GM12873 (cell line): ENCODE data around the gene NPFF.

Experiments
- TF ChIP-seq, protein P1 (sequence below): IDR thresholded peaks from 2 replicates; pipeline ENCODE4 v1.5.1; 2012; ENCODE audit warnings: low read depth, mild to moderate bottlenecking, moderate library complexity, low read length, control low read depth; ENCODE audit not compliant: insufficient read depth; ENCODE audit errors: missing control alignments

Gene NPFF

DNA sequence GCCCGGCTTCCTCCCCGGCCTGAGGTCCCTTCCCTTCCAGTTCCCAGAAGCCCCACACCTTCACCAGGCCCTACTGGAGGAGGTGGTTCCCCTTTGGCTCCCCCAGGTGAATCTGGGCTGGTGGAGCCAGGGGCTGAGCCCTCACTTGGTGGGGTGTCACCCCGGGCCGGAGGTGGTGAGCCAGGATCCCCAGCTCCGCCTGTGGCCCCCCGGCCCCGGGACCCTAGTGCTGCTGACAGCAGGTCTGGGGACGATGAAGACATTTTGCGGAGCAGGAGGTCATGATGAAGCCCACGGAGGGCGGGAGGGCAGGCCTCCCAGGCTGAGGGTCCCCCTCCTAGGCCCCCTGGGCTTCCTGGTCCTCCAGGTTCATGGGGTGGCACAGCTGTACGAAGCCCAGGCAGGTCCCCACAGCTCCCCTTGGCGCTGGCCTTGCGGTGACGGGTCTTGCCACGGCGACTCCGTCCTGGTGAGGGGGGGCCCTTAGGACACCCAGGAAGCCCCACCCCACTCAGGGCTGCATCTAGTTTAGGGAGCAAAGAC is 24.6 kb downstream of the NPFF start:
- TF ChIP-seq, protein P1, sequence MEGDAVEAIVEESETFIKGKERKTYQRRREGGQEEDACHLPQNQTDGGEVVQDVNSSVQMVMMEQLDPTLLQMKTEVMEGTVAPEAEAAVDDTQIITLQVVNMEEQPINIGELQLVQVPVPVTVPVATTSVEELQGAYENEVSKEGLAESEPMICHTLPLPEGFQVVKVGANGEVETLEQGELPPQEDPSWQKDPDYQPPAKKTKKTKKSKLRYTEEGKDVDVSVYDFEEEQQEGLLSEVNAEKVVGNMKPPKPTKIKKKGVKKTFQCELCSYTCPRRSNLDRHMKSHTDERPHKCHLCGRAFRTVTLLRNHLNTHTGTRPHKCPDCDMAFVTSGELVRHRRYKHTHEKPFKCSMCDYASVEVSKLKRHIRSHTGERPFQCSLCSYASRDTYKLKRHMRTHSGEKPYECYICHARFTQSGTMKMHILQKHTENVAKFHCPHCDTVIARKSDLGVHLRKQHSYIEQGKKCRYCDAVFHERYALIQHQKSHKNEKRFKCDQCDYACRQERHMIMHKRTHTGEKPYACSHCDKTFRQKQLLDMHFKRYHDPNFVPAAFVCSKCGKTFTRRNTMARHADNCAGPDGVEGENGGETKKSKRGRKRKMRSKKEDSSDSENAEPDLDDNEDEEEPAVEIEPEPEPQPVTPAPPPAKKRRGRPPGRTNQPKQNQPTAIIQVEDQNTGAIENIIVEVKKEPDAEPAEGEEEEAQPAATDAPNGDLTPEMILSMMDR: no peak

DNA sequence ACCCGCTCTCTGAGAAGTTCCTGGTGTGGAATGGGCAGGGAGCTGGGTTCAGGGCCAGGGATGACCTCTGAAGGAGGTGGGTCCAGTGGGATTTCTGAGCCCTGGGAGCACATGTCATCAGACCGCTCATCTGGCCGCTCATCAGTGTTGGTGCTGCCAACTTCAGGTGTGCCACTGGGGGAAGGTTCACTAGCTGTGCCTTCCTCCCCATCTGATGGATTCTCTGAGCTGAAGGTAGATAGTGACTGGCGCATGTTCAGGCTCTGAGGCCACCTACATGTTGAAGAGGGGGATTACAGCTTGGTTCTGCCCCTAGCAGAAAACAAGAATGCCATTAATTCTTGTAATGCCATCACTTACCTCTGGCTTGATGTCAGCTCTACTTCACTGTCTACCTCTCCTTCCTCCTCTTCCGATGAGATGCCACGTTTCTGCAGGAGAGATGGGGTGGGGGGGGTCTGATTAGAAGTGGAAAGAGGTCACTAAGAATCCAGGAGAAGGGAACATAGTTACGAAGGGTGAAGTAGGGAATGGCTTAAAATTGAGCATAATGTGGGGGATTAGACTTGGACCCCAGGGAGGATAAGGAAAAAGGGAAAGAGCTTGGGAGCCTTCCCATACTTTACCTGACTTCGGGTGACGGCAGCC is 25.2 kb downstream of the NPFF start:
- TF ChIP-seq, protein P1: peak; percentile 43

DNA sequence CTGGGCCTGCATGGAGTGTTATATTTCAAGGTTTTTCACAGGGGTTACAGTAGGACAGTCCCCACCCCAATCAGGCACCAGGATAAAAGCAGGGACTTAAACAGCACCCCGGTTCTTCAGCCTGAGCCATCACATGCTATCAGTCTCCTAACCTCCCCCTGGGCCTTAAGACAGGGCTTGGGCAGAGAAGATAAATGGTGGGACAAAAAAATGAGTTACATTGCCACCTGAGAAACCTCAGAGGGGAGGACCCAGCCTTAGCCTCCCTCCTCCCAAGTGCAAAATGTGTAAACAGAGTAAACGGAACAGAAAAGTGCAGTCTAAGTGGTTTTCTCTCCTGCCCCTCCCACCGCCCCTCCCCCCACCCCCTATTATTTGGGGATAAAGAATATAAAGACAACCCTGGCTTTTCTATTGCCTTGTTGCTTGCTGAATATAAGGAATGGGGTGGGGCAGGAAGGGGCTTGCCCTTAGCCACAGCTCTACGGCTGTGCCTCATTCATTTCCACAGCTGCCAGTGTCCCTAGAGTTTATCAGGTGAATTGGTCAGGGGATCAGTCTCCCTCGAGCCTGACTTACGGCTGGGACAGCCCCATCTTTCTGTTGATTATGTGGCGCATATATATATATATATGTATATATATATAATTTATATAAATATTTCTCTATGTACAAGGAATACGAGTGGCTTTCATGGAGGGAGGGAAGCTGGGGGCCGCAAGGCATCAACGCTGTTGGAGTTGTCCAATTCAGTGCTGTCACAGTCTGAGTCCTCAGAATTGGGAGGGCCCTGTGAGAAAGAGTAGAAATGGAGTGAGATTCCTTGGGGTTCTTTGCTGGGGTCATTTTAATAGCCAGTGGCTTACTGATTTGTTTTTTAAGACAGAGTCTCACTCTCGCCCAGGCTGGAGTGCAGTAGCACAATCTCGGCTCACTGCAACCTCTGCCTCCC is 26.5 kb downstream of the NPFF start:
- TF ChIP-seq, protein P1: no peak

DNA sequence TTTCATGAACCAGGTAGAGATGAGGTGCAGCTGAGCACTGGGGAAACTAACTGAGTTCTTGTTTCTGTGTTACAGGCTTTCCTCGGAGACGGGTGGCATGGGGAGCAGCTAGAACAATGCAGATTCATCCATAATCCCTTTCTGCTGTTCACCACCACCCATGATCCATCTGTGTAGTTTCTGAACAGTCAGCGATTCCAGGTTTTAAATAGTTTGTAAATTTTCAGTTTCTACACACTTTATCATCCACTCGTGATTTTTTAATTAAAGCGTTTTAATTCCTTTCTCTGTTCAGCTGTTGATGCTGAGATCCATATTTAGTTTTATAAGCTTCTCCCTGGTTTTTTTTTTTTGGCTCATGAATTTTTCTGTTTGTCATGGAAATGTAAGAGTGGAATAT is 28.0 kb downstream of the NPFF start:
- TF ChIP-seq, protein P1: no peak

DNA sequence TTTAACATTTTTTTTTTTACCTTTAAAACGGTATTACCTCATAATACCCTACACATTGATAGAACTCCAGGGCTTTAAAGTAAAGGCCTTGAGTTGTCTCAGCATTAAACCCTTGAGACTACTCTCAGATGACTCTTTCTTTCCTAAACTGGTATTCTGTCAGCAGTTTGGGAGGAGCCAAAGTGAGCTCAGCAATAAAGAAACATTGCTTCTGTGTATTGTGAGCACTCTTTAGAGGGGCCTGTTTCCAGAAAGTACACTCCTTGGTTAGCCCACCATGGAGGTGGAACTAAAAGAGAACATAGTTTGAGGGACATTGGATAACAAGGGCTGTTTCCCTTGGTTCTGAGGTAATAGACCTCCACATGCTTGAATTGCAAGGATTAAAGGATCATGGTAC is 28.4 kb downstream of the NPFF start:
- TF ChIP-seq, protein P1: no peak

DNA sequence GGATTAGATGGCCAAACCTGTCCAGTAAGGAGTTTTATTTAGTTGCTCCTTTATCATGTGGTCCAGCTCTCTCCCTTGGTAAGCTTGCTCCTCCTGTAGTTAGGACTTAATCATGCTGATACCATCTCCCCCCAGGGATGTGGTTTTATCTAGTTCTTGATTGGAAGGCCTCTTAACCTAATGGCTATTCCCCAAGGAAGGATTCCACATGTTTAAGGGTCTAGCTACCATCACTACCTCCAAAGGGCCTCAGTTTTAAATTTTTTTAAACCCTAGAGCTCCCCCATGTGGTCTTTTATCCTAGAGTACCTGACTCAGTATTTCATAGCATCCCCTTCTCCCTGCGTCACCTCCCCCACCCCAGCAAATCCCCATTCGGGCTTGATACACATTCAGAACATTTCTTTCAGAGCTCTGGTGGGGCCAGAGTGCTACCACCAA is 30.5 kb downstream of the NPFF start:
- TF ChIP-seq, protein P1: peak; percentile 39

DNA sequence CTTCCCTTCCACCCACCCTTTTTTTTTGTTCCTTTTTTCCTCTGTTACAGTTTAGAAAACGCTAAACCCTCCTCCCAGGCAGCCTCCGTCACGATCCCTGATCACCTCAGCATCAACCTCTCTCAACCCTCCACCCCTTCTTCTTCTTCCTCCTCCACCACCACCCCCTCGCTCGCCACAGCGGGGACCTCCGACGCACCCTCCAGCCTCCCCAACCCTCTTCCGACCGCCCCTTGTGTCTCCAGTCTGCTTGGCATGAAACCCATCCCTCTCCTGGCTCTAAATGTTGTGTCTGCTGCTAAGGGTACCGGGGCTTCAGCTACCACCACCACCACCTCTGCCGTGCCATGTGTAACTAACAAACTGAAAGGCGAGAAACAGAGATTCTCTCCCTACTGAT is 32.5 kb downstream of the NPFF start:
- TF ChIP-seq, protein P1: no peak
